GM12864 (cell line): ENCODE measurements around the gene CUBN.

Experiments used
- DNase-seq: peaks from one replicate; pipeline ENCODE4 v3.0.0-alpha.2; 2011; ENCODE audit warnings: low read depth
- H3K4me3 ChIP-seq: 2 replicates; pipeline ENCODE4 v1.5.1; 2011; ENCODE audit warnings: mild to moderate bottlenecking, low read depth, low read length, control low read depth
- CTCF ChIP-seq: IDR thresholded peaks from 2 replicates; pipeline ENCODE4 v1.5.1; 2011; ENCODE audit warnings: low read depth, mild to moderate bottlenecking, moderate library complexity, low read length, control low read depth, inconsistent platforms; ENCODE audit errors: missing control alignments

CUBN gene

GRCh38 chr10:17037910-17038309 lies 91.7 kb downstream of the CUBN start:
- no peak overlapping the region for H3K4me3 ChIP-seq
- no peak for DNase-seq
- TF ChIP-seq CTCF, result no peak

- no peak overlapping the region for H3K4me3 ChIP-seq
- no peak for TF ChIP-seq CTCF
- no peak for DNase-seq
Measured at GRCh38 chr10:17035446-17035845, 94.2 kb downstream of the CUBN start.

GRCh38 chr10:17033529-17034260 lies 95.9 kb downstream of the CUBN start:
- no peak for TF ChIP-seq CTCF
- no peak overlapping the region for H3K4me3 ChIP-seq
- no peak for DNase-seq

- no peak for DNase-seq
- TF ChIP-seq CTCF, result no peak
Measured at GRCh38 chr10:17031637-17032635, 97.7 kb downstream of the CUBN start.

GRCh38 chr10:17029581-17030271 lies 99.9 kb downstream of the CUBN start:
- no peak overlapping the region for H3K4me3 ChIP-seq
- no peak for DNase-seq
- TF ChIP-seq CTCF, result no peak

More at GRCh38 chr10:17031637-17032635, 97.7 kb downstream of the CUBN start:
- H3K4me3 ChIP-seq, result no peak overlapping the region

- no peak for DNase-seq
- no peak for TF ChIP-seq CTCF
- no peak overlapping the region for H3K4me3 ChIP-seq
Measured at GRCh38 chr10:17029239-17029580, 100.4 kb downstream of the CUBN start.
